Measurements from ENCODE around the gene CCDC33. TPM values are rescaled to one million over a fixed set of nuclear protein-coding genes. Genes with fewer than 3 reads are reported as not detected.

The CCDC33 gene
- total RNA-seq, 1 donor: 0.09 TPM

GRCh38 chr15:74275957-74276356 lies 39.8 kb downstream of the CCDC33 start:
- no peak for TF ChIP-seq CTCF (IDR thresholded peaks at IDR 0.05; ENCODE audit: insufficient read depth, low read length)
- no peak overlapping the region for H3K4me3 ChIP-seq (ENCODE audit: low read depth, low read length)
- no peak for DNase-seq (ENCODE audit: low read depth)

DNA sequence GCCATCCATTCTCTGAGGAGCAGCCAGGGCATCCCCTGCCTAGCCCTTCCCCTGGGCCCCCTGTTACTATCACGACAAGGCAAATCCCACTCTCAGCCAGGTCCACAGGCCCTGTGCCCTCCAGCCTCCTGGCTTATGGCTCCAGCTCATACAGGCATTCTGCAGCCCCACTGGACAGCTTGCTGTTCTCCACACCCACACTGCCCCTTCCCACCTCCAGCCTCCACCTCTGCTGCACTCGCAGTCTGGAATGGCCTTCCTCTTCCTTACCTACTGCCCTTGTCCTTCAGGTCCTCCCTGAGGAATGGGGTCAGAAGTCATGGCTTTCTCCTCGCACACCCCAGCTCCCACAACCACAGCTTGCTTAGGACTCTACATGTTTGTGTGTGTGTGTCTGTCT lies 40.4 kb downstream of the CCDC33 start:
- DNase-seq (ENCODE audit: low read depth): no peak
- no peak overlapping the region for H3K4me3 ChIP-seq (ENCODE audit: low read depth, low read length)
- no peak for TF ChIP-seq CTCF (IDR thresholded peaks at IDR 0.05; ENCODE audit: insufficient read depth, low read length)

- no peak overlapping the region for H3K4me3 ChIP-seq (ENCODE audit: low read depth, low read length)
- no peak for DNase-seq (ENCODE audit: low read depth)
- TF ChIP-seq CTCF (IDR thresholded peaks at IDR 0.05; ENCODE audit: insufficient read depth, low read length): no peak
Measured at GRCh38 chr15:74277242-74277810, 41.2 kb downstream of the CCDC33 start.

- no peak for TF ChIP-seq CTCF (IDR thresholded peaks at IDR 0.05; ENCODE audit: insufficient read depth, low read length)
Measured at GRCh38 chr15:74278207-74278606, 42.1 kb downstream of the CCDC33 start.

DNA sequence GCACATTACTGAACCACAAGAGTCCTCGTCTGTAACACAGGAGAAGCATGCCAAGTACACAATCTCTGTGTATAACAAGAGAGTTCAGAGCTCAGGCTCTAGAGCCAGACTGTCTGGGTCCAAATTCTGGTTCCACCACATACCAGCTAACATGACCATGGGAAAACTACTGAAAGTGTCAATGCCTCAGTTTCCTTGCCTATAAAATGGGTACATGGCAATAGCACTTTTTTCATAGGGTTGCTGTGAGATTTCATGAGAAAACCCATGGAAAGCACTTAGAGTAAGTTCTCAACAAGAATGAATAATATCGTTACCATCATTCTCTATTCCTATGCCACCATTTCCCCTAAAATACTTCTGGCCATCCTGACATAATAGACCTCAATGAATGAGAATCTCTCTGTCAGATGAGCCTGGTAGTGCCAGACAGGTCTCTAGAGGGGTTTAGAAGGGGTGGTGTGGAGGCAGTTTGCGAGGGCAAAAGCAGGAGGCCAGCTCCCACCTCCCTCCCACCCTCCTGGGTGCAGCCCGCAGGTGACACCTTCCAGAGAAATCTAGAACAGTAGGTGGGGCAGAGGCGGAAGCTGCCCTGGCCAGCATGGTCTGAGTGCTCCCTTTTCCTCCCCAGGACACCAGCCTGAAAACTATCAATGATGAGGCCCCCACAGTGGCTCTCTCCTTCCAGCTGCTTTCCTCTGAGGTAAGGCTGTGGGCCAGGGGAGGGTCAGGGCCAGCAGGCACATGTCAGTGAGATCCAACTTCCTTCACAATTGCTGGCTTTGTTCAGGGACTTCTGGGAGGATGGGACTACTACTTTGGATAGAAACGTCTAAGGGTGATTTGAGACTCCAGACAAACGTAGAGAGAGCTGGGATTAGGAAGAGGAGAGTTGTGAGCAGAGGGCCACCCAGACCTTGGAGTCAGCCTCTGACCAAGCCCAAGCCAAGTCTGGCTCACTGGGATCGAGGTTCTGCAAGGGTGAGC lies 45.3 kb downstream of the CCDC33 start:
- TF ChIP-seq CTCF (IDR thresholded peaks at IDR 0.05; ENCODE audit: insufficient read depth, low read length): no peak
- H3K4me3 ChIP-seq (ENCODE audit: low read depth, low read length): no peak overlapping the region
- no peak for DNase-seq (ENCODE audit: low read depth)

More at GRCh38 chr15:74278207-74278606, 42.1 kb downstream of the CCDC33 start:
- DNase-seq (ENCODE audit: low read depth): no peak
- H3K4me3 ChIP-seq (ENCODE audit: low read depth, low read length): no peak overlapping the region

DNA sequence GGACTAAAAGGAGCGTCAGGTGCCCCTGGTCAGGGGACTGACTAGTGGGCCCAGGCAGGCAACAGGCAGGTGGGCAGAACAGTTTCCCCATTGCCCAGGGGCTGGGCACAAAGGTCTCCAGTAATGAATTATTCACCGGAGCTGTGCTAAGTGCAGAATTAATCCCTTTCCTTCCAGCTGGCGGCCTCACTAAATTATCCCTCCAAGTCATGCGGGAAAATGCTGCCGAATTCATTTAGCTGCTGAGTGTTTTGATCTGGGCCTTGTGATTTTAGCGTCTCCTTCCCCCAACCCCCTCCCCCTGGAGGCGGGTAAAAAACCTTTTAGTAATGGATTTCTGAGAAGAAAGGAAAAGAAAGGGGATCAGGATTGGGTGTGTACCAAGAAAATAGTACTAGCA lies 47.2 kb downstream of the CCDC33 start:
- no peak for DNase-seq (ENCODE audit: low read depth)
- H3K4me3 ChIP-seq (ENCODE audit: low read depth, low read length): no peak overlapping the region
- no peak for TF ChIP-seq CTCF (IDR thresholded peaks at IDR 0.05; ENCODE audit: insufficient read depth, low read length)
